ENCODE measurements around the gene C2orf68.
"Not testable (repeated sequence)": the region's sequence is repeated elsewhere in the genome, so short reads cannot be mapped to it uniquely, and the experiment has no call there.

C2orf68 gene

DNA sequence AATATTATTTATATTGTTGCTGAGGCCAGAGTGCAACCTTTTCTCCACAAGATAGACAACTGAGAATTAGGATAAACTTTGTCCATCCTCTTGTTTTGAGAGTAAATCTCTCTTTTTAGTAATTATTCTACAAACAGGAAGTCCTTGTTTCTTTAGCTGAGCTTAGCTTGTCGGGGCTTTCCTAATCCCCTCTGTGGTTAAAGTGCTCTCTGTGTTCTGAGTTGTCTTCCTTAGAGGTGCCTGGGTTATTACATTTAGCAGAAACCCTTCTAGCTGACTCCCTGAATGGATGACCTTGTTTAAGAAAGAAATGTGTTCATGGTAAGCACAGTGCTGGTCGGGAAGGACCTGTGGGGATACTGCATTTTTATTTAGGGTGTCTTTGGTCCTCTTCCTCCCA lies 16.8 kb upstream of the C2orf68 start:
- no peak for DNase-seq (ENCODE audit: low spot score)

DNA sequence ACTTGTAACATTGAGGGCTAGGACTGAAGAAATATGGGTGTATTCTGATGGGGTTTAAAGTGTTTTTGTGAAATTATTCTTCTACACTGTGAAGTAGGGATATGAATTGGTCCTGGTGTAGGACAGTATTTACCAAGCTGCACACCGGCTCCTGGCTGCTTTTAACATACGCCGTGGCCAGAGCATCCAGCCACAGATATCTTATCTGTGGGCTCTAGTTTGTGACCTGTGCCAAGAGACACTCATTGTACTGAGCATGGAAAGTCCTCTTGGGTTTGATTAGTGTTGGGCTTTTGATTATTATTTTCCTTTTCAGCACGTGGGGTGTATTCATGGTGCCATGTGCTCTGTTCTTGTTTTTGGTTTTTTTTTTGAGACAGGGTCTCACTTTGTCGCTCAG lies 12.1 kb upstream of the C2orf68 start:
- no peak for DNase-seq (ENCODE audit: low spot score)

DNA sequence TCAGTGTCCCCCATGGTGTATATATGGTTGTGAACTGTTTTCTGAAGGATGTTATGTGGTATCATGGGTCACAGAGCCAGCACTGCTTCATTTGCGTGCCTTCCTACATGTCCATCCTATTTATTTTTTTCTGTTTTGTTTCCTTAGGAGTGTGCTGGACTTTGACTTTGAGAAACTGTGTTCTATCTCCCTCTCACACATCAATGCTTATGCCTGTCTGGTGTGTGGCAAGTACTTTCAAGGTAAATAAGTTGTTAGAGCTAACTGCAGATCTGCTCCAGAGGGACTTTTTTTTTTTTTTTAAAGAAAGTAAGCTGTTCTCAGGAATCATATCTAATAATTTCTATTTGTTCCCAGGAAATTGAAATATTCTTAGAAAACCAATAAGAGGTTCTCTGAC lies 9.5 kb upstream of the C2orf68 start:
- DNase-seq (ENCODE audit: low spot score): no peak

DNA sequence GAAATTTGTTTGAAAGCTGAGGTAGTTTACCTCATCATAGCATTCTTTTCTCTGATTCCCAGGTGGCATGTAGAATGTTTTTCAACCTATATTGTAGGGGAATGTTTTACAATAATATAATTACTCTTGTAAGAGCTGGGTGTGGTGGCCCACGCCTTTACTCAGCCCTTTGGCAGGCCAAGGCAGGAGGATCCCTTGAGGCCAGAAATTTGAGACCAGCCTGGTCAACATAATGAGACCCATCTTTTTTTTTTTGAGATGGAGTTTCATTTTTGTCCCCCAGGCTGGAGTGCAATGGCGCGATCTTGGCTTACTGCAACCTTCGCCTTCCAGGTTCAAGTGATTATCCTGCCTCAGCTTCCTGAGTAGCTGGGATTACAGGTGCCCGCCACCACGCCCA lies 7.8 kb upstream of the C2orf68 start:
- DNase-seq (ENCODE audit: low spot score): no peak

DNA sequence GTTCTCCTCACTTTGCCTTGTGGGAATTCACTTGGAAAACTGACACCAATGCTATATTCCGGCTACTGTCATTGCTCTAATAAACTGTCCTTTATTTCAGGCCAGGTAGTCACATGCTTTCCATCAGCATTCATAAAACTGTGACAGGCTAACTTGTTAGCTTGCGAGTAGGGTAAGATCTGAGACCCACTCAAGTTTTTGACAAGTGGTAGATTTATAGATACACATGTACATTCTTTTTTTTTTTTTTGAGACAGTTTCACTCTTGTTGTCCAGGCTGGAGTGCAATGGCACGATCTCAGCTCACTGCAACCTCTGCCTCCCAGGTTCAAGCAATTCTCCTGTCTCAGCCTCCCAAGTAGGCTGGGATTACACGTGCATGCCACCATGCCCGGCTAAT lies 5.9 kb upstream of the C2orf68 start:
- not testable (repeated sequence) for DNase-seq (ENCODE audit: low spot score)

DNA sequence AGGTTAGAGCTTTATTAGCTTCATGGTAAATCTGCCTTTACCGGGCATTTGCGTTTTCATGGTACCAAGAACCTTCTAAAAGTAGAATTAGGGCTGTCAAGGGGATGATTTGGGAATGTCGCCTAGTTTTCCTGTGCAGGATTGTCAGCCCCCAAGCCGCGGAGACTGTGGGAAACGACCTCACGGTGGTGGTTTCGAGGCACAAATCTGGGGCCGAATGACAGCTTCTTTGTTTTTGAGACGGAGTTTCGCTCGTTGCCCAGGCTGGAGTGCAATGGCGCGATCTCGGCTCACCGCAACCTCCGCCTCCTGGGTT lies 3.5 kb upstream of the C2orf68 start:
- no peak for DNase-seq (ENCODE audit: low spot score)

DNA sequence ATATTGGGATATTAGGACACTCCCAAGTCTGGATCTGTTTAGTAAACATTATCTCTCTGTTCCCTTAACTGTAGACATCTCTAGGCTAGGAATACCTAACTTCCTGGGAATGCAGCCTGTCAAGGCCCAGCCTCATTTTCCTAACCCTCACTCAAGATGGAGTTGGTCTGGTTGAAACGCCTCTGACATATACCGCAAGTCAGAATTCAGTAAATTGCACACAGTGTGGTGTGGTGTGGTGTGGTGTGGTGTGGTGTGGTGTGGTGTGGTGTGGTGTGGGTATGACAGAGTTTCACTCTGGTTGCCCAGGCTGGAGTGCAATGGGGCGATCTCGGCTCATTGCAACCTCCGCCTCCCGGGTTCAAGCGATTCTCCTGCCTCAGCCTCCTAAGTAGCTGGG lies 2.9 kb upstream of the C2orf68 start:
- not testable (repeated sequence) for DNase-seq (ENCODE audit: low spot score)

DNA sequence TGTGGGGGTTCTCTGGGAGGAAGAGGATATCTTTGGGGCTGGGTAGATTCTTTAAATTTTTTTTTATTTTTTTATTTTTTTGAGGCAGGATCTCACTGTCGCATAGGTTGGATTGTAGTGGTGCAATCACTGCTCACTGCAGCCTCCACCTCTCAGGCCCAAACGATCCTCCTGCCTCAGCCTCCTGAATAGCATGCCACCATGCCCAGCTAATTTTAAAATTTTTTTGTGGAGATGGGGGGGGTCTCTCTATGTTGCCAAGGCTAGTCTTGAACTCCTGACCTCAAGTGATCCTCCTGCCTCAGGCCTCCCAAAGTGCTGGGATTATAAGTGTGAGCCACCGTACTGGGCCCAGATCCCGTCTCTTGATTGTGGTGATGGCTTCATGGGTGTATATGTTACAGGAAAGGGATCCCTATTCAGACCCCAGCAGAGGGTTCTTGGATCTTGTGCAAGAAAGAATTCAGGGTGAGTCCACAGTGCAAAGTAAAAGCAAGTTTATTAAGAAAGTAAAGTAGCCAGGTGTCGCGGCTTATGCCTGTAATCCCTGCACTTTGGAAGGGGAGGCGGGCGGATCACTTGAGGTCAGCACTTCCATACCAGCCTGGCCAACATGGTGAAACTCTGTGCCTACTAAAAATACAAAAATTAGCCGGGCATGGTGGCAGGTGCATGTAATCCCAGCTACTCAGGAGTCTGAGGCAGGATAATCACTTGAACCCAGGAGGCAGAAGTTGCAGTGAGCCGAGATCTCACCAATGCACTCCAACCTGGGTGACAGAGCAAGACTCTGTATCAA lies 2.0 kb upstream of the C2orf68 start:
- no peak for DNase-seq (ENCODE audit: low spot score)

DNA sequence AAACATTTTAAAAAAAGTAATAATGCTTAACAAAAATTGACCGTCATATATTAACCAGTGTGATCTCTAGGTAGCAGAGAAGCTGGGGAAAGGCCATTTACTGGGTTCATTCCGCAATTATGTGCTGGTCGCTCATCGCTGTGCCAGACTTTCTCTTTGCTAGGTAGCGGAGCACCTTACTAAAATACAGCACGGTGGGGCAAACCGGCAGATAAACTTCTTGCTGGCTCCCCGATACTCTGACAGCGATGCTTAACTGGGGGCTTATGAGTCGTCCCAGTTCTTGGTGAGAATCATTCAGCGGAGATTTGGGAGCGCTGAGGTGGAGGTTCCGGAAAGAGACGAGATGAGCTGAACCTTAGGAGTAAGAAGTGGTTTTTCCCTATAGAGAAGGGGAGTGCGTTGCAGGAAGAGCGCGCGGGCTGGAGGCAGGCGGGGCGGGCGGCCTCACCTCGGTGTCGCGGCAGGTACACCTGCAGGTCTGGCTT lies 605 bp downstream of the C2orf68 start:
- DNase-seq (ENCODE audit: low spot score): no peak

DNA sequence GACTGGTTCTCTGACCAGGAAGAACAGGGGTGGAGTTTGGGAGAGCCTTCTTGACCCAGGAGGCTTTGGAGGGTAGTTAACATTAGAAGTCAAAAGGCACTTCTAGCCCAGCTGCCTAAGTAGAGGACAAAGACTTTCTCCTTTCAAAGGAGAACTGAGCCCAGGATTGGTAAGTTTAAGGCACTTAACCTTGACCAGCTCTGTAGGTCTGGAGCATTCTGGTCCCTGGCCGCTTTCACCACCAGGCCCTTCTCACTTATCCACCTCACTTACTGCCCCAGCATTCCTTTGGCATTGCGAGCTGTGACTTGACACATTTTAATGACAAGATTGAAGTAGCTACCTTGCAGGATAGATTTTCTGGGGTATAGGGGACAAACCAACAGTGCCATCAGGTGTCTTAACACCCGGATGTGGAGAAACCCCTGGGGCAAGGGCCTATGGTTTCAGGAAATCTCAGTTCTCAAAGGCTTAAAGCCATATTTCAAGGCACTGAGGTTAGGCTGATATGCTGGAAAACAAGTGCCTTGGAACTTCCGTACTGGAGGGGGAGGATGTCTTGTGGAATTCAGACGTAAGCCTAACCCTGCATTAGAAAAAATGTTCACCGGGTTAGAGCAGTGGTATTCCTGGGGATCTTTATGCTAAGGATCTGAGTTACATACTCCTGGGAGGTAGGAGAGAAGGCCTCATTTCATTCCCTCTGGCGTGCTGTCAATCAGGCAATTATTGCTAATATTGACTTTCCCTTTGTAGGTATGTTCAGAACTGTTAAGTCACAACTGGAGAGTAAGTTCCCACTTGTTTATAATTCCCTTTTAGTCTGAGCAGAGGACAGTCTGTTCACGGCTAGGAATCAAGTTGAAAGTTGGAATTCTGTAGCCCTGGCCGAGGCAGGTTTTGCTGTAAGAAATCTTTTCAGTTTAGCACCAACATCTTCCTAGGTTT lies 4.3 kb downstream of the C2orf68 start:
- no peak for DNase-seq (ENCODE audit: low spot score)

DNA sequence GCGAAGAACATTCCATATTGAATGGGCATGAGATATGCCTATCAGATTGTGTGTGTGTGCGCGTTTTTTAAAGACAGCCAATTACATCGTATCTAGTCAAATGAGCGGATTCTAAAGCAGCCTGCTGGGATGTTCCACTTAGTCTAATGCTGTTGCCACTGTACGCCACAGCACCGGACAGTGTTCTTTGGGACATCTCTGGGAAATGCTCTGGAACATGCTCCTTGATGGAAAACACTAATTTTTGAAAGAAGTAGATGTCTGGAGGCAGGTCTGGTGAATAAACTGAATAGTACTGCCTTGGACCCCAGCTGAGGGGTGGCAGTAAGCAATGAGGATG lies 5.8 kb downstream of the C2orf68 start:
- DNase-seq (ENCODE audit: low spot score): no peak

DNA sequence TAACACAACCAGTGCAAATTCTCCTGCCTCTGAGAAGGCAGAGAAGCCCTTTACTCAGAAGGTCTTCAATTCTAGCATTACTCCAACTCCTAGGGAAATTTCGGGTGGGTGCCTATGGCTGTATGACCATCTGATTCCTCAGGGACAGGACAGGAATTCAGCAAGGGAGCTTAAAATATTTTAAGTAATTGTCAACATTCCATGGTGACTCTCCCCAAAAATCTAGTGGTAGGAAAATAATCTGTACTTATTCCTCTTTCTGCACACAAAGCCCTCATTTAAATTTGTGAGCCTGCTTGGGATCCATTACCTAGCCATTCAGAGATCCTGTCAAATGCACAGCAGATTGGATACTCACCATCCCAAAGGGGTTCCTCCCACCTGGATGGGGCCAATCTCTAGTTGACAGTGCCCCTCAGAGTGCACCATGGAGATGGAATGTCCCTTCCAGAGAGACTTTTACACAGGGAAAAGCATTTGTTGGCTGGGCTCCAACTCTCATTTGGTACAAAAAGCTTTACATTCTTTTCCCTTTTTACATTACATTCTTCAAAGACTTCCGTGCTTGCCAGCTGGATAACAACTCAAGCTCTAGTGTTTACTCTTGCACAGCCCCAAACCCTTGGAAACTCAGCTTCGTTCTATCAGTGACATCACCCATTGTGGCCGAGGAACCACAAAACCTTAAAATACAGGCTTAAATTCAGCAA lies 6.3 kb downstream of the C2orf68 start:
- DNase-seq (ENCODE audit: low spot score): no peak

DNA sequence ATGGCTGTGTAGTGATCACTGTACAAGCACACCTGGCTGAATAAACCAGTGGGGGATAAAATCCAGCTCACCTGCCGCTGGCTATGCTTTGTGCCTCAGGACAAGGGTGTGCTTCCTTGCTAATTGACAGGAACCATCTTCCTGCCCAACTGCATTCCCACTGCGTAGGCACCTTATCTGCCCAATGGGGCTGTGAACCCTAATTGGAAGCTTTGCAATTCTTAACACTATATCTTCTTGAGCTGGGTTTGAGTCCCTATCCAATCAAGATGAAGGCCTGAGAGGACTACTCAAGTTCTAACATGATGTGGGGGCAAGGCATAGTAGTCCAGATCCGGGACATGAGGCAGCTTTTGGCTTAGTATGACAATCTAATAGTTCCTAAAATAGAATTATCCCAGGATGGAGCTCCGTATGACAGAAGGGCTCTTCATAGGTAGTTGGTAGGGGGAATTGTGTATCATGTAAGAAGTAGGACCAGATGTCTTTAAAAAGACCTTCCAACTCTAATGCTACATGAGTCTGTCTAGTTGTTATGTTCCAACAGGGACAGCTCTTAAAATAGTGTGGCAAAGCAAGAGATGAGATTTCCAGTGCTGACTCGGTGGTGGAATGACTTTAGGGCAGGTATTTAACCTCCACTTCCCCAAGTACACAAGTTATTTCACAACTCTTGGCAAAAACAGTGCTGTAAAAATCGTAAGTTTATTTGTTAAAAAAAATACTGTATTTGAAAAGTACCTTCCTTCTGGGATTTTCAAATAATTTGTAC lies 7.1 kb downstream of the C2orf68 start:
- DNase-seq (ENCODE audit: low spot score): no peak

DNA sequence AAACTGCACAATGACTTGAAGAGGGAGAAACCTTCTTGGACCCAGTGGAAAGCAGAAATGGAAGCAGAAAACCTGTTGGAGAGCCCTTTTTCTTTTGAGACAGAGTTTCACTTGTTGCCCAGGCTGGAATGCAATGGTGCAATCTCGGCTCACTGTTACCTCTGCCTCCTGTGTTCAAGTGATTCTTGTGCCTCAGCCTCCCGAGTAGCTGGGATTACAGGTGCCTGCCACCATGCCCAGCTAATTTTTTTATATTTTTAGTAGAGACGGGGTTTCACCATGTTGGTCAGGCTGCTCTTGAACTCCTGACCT lies 7.8 kb downstream of the C2orf68 start:
- DNase-seq (ENCODE audit: low spot score): not testable (repeated sequence)

DNA sequence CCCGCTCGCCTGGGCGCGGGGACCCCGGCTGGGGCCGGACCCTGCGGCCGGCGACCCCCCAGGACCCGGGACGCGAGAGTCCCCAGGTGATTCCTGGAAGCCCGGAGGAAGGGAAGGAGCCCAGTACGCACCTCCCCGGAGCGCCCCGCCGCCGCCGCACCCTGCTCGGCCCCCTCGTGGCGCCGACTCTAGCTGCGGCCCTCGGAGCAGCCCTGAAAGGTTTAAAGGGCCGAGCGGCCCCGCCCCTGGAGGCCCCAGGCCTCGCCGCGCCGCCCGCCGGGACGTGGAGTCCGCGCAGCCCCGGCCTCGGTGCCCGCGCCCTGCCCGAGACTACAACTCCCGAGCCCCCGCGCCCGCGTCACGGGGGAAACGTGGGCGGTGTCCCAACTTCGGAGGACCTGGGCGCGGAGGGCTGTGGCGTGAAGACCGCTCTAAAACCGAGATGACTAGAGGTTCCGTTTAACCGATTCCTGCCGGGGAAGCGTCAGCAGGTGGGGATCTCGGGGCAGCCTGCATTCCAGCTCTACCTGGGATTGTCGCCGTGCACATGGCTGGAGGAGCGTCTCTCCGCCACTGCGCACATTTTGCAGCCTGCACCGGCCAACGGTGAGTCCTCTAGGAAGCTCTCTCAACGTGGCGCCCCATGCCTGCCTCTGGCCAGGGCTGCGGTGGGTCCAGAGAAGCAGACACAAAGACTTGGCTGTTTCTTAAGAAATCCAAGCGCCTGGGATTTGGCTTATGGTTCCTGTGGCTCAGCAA lies 9.2 kb downstream of the C2orf68 start, which contains the start of gene TMEM150A:
Gene TMEM150A, minus strand, starts transcription at position 223 of the 759 bp plus-strand sequence. CDS start 750 bp downstream, outside the sequence.
- DNase-seq (ENCODE audit: low spot score): peak; percentile 93

DNA sequence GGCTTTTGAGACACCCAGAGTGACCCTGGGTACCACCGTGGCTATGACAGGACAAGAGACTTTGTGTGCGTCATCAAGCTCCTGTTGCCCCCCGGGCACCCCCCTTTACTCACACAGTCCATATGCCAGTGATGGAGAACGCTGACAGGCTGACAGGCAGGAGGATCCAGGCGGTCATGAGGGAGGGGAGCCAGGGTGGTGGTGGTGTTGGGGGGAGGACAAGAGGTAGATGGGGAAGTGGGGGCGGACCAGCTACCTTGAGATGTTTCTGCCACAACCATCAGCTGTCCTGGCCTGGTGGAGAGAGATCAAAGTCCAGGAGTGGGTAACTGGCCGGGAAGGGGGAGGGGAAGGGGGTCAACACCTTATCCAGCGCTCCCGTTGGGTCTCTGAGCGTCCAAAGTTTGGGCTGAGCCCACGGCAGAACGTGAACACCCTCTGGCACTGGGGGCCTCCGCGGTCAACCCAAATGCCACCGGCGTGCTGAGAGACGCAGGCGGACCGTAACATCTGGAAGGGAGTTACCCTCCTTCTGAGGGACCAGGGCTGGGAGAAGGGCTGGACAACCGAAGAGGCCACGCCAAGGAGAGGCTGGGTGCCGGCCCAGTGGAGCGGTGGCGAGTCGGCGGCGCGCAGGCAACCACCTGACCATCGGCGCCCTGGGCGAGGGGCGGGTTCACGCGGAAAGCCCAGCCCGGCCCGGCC lies 9.9 kb downstream of the C2orf68 start:
- DNase-seq (ENCODE audit: low spot score): no peak

DNA sequence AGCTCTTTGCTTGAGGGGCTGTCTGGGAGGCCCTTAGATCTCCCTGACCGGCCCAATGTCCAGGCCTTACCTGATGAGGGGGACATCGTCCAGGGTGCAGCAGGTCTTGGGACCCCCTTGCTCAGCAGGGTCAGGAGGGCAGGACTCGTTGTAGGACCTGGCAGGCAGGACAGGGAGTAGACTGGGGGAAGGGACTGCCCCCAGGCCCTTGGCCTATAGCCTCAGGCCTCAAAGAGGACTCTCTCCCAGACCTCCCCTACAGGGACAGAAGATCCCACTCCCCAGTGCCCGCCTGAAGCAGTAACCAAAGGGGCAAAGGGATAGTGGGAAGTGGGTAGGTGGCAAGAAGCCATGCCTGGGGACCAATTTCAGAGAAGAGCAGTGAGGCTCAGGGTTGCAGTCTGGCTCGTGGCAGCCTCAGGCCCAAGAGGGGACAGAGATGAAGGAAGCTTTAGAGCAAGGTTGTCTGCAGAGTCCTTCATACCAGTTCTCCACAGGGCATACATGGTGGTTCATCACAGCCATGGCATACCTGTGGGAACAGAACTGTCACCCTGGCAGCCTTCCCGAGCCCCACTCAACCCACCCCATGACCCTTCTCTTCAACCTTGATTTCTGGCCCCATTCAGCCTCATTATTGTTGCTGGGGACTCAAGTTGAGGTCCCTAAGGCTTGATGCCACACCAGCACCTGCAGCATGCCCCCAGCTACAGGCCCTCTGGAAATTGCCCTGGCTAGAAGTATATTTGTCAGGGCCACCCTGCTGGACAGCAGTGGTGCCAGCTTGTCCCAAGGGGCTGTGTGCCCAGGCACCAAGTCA lies 10.7 kb downstream of the C2orf68 start:
- DNase-seq (ENCODE audit: low spot score): no peak

DNA sequence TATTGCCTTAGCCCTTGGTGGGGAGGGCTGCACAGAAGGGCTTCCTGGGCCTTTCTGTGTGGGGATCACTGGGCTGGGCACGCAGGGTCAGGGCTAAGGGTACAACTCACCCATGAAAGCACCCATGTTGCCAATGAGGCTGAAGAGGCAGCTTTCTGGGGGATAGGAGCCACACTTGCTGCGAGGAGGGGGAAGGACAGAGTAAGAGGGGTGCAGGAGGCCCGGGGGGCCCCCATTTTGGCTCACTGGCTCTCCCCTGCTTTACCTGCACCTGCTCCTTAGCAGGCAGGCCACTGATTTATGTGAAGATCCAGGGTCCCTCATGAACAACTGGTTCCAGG lies 11.7 kb downstream of the C2orf68 start:
- no peak for DNase-seq (ENCODE audit: low spot score)

DNA sequence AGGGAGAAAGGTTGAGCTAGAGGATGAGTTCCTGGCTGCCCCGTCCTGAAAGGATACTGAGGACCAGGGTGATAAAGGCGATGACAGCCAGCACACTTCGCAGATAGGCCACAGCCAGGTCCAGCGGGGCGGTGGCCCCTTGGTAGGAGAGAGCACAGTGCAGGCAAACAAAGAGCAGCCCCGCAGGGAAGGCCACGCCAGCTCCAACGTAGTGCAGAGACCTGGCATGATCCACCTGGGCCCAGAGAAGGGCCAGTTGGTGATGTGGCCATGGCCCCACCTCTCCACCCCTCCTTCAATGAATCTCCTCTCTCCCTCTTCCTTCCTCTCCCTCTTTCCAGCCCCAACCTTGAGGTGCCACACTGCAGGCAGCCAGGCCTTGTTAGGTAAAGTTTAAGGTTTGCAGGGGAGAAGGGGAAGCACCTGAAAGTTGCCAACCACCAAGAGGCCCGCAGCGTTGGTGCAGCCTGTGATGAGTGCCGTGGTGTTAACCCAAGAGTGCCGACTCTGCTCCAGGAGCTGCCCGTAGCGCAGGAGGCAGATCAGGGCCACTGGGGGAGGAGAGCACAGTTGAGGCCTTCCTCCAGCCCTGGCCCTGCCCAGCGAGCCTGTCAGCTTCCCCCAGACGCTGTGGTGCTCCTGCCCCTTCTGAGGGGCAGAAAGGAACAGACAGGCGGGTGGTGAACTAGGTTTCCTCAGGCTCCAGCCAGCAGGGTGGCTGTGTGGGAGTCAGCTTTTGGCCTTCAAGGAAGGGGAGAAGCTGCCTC lies 12.2 kb downstream of the C2orf68 start:
- no peak for DNase-seq (ENCODE audit: low spot score)
